Uterus (tissue), 2 donors: ENCODE data around the gene CEP63.

ENCODE experiments used
- POLR2A ChIP-seq, 2 donors: fragments of 450-650 bp; IDR thresholded peaks; one replicate each; pipeline ENCODE4 v1.6.1; 2016; ENCODE audit warnings: antibody characterized with exemption in 2 of 2, mild to moderate bottlenecking in 1 of 2, moderate library complexity in 1 of 2
- TF ChIP-seq, protein P1 (sequence below), 4 experiments: fragments of 200-600 bp in 2 of 4; fragments of 450-650 bp in 2 of 4; sonication (generic) in 2 of 4; IDR thresholded peaks; one replicate each; pipeline ENCODE4 v1.5.1; 2016 to 2019; ENCODE audit warnings: antibody characterized with exemption in 4 of 4, mild to moderate bottlenecking in 2 of 4, moderate library complexity in 1 of 4

- TF ChIP-seq, protein P1, sequence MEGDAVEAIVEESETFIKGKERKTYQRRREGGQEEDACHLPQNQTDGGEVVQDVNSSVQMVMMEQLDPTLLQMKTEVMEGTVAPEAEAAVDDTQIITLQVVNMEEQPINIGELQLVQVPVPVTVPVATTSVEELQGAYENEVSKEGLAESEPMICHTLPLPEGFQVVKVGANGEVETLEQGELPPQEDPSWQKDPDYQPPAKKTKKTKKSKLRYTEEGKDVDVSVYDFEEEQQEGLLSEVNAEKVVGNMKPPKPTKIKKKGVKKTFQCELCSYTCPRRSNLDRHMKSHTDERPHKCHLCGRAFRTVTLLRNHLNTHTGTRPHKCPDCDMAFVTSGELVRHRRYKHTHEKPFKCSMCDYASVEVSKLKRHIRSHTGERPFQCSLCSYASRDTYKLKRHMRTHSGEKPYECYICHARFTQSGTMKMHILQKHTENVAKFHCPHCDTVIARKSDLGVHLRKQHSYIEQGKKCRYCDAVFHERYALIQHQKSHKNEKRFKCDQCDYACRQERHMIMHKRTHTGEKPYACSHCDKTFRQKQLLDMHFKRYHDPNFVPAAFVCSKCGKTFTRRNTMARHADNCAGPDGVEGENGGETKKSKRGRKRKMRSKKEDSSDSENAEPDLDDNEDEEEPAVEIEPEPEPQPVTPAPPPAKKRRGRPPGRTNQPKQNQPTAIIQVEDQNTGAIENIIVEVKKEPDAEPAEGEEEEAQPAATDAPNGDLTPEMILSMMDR (IDR thresholded peaks at IDR 0.05): no peak
- TF ChIP-seq POLR2A (IDR thresholded peaks at IDR 0.05): no peak
These were observed 90.6 kb downstream of the CEP63 start for GRCh38 chr3:134576426-134576825.
